T-helper 1 cell treated with Interleukin-12 subunit alpha and Interleukin-12 subunit beta and Interleukin-4 antibody, amounts not matched to agents 30 ng/mL and 1 ng/mL, for 36 hours (primary cell): ENCODE data around the gene BRPF1. TPM values are rescaled to one million over a fixed set of nuclear protein-coding genes. Genes with fewer than 3 reads are reported as not detected.

ENCODE experiments used
- intact Hi-C: fragments of 100-400 bp; cut with micrococcal nuclease; formaldehyde crosslinking; loops from one replicate; pipeline ENCODE4 v1.15.1; 2024
- total RNA-seq: library from RNA; stranded (reverse); gene quantifications from 2 replicates; pipeline ENCODE4 v1.2.3, GENCODE V29; 2022

BRPF1 gene, protein sequence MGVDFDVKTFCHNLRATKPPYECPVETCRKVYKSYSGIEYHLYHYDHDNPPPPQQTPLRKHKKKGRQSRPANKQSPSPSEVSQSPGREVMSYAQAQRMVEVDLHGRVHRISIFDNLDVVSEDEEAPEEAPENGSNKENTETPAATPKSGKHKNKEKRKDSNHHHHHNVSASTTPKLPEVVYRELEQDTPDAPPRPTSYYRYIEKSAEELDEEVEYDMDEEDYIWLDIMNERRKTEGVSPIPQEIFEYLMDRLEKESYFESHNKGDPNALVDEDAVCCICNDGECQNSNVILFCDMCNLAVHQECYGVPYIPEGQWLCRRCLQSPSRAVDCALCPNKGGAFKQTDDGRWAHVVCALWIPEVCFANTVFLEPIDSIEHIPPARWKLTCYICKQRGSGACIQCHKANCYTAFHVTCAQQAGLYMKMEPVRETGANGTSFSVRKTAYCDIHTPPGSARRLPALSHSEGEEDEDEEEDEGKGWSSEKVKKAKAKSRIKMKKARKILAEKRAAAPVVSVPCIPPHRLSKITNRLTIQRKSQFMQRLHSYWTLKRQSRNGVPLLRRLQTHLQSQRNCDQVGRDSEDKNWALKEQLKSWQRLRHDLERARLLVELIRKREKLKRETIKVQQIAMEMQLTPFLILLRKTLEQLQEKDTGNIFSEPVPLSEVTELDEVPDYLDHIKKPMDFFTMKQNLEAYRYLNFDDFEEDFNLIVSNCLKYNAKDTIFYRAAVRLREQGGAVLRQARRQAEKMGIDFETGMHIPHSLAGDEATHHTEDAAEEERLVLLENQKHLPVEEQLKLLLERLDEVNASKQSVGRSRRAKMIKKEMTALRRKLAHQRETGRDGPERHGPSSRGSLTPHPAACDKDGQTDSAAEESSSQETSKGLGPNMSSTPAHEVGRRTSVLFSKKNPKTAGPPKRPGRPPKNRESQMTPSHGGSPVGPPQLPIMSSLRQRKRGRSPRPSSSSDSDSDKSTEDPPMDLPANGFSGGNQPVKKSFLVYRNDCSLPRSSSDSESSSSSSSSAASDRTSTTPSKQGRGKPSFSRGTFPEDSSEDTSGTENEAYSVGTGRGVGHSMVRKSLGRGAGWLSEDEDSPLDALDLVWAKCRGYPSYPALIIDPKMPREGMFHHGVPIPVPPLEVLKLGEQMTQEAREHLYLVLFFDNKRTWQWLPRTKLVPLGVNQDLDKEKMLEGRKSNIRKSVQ (N-terminal part only)
- total RNA-seq: 41.3 and 51.1 TPM in 2 replicates

DNA sequence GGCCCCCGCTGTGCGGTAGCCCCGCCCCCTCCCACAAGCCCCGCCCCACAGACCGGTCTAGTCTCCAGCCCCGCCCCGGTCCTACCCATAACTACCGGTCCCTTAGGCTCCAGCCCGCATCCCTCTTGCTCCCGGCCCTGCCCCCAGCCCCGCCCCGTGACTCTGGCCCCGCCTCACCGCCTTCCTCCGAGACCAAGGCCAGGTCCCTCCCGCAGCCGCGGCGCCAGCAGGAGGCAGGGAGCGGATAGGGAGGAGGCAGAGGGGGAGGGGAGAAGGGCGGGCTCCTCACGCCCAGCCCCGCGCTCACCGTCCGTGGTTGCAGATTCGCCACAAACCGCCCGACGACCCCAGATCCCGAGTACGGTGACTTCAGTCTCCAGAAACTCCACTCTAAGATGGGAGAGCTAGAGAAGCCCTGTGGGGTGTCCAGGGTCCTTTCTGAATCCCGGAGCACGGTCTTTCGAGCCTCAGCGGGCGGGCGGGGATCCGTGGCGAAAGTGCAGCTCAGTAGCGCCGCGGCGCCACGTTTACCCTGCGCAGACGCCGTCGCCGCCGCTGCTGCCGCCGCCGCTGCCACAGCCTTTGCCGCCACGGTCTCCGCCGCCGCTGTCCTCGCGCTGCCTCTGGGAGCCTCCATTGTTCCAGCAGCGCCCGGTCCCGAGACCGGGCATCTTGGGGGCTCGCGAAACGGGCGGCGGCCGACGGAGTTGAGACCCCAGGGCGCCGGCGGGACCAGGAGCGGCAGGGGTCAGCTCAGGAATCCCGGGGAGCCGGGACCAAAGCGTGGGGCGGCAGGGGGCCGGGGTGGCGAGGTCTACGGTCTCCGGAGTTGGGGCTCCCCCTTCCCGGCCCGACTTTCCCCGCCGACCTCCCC, at the start of gene BRPF1:
BRPF1 (plus strand) TSS at position 530 of the 874 bp plus-strand sequence. CDS start 2,406 bp downstream, outside the sequence.
- intact Hi-C loops: loop anchor here (1.0 to 10.0 kb wide), 19 partner anchors 19 to 1541 kb away; partner anchors contain the start of genes ATG7, BRK1, CRELD1 and EMC3

DNA sequence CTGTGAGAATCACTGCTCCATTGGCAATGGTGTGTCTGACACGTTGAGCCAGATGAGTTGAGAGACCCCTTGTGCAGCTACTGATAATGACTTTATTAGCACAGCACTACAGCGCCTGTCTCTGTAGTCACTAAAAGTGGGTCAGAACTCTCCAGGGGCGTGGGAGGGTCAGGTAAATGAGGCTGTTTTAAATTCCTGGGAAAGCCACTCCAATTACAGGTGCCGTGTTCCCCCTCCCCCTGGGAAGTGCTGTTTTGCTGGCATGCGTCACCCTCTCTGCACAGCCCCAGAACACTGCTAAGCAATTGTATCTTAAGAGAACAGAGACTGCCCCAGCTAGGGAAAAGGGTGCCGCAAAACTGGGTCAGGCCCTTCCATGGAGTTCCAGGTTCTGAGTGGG, 49.4 kb upstream of the BRPF1 start:
- intact Hi-C loops: loop anchor here (5.0 kb wide), 1 partner anchor 885 kb away; no protein-coding TSS in a partner anchor

DNA sequence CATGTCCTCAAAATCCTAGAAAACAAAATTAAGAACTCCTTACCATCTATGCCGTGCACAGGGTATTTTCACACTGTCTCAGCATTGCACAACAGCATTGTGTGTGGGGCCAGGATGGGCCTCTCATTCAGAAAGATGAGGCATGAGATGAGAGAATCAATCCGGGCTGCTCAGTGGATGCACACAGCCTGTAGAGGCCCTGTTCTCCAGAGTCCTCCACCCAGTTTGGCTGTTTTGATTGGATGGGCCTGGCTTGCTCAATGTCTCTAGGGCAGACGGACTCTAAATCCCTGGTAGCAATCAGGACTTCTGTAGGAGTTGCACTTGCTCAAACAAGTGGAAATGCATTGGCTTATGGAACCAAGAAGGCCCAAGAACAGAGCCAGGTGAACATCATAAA, 48.1 kb upstream of the BRPF1 start:
- intact Hi-C loops: loop anchor here (5.0 kb wide), 1 partner anchor 884 kb away; no protein-coding TSS in a partner anchor

DNA sequence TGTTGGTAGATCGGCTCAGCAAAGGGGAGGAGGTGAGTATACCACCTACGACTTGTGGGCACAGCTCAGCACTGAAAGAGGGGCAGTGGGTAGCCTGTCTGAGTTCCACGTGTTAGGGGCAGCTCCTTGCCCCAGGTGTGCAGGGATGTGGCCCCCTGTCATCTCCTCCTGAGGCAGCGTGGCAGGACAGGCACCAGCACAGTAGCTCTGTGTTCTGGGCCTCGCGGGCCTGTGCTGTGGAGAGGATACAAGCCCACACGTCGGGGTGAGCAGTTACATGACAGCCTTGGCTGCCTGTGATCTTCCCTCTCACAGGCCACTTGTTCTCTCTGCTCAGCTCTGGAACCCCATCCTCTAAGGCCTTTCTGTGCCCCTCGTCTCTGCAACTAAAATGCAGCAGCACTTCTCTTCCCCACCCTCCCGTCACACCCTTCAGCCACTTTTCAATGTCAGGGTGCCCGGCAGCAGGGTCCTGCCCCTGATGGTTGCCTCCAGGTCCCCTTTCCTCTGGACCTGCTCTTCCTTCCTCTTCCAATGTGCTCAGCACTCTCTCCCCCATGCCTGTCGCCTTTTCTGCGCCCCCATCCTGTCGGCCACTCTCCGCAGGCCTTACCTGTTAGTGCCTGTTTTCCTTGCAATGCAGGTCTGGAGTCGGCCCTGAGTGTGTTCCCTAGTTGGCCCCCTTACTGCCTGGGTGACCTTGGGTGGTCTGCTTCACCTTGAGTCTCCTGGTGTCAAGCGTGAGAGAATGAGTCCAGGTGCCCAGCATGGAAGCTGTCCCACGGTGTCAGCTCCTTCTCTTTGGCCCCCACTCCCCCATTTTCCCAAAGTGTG, 46.1 kb upstream of the BRPF1 start:
- intact Hi-C loops: no loop called here

DNA sequence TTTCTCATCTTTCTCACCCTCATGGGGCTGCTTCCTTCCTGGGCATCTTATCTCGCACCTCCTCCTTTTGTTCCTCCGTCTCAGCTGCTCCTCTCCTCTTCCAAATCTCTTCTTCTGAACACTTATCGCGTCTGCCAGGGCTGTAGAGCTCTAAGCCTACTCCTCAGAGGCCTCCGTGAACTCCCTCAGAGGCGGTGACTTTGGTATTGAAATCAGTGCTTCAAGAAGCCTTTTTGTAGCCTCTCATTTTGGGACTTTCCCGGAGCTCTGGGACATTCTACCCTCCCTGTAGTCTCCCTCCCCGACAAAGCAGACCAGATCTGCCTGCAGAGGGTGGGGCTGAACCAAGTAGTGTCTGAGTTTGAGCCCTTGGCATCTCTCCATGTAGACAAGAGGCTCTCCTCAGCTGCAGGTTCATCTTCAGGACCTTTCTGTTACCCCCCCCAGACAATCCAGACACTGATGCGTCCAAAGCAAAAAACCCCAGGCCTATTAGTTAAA, 45.4 kb upstream of the BRPF1 start:
- intact Hi-C loops: no loop called here

DNA sequence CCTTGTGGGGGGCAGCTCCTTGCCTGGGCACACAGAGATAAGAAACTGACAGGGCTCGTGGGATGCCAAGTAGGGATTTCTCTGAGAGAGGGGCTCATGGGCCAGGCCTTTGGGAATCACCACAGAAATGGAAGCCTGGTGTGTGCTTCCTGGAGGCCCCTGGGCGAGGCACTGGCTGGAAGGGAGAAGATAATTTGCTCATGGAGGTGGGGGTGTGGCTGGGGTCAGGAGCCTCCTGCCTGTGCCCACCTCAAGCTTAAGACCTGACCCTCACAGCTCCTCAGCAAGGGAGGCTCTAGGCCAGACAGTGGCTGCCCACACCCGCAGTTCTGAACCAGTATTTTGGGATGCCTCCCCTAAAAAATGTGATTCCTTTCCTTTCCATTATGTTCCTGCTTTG, 44.8 kb upstream of the BRPF1 start:
- intact Hi-C loops: no loop called here

DNA sequence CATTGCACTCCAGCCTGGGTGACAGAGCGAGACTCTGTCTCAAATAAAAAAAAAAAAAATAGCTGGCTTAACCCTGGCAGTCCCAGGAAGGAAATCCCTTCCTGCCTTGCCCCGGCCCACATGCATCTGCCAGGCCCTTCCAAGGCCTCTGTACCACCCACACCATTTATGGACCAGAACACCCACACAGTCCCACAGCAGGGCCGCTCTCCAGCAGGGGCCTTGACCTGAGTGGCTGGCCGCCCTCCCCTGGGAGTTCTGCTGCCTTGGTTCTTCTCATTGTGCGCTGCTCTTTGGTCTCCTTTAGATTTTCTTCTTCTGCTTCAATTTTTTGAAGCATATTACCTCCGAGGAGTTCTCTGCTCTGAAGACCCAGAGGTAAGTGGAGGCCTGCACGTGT, 44.0 kb upstream of the BRPF1 start:
- intact Hi-C loops: no loop called here

DNA sequence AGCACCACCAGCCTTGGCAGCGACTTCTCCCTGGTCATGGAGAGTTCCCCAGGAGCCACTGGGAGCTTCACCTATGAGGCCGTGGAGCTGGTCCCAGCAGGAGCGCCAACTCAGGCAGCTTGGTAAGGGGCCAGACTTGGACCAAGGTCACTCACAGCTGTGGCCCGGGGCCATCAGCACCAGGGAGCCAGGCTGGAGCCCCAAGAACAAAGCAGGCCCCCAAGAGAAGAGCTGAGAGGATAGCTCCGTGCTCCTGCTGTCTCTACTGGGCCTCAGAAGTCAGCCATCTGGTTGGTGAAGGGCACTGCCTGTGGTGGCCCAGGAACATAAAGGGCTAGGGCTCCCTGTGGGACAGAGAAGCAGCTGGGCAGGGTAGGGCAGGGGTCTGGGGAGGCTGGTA, 42.6 kb upstream of the BRPF1 start:
- intact Hi-C loops: no loop called here

DNA sequence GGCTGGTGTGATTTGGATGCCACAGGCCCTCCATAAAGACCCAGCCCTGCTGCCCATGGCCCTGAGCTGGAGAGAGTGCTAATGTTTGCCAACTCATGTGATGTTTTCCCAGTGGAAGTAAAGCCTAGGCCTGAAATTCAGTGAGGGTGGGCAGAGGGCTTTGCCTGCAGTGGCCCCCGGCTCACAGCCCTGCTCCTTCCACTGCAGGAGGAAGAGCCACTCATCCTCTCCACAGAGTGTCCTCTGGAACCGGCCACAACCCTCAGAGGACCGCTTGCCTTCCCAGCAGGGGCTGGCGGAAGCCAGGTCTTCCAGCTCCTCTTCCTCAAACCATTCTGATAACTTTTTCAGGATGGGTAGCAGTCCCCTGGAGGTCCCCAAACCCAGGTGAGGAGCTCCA, 41.8 kb upstream of the BRPF1 start:
- intact Hi-C loops: no loop called here

DNA sequence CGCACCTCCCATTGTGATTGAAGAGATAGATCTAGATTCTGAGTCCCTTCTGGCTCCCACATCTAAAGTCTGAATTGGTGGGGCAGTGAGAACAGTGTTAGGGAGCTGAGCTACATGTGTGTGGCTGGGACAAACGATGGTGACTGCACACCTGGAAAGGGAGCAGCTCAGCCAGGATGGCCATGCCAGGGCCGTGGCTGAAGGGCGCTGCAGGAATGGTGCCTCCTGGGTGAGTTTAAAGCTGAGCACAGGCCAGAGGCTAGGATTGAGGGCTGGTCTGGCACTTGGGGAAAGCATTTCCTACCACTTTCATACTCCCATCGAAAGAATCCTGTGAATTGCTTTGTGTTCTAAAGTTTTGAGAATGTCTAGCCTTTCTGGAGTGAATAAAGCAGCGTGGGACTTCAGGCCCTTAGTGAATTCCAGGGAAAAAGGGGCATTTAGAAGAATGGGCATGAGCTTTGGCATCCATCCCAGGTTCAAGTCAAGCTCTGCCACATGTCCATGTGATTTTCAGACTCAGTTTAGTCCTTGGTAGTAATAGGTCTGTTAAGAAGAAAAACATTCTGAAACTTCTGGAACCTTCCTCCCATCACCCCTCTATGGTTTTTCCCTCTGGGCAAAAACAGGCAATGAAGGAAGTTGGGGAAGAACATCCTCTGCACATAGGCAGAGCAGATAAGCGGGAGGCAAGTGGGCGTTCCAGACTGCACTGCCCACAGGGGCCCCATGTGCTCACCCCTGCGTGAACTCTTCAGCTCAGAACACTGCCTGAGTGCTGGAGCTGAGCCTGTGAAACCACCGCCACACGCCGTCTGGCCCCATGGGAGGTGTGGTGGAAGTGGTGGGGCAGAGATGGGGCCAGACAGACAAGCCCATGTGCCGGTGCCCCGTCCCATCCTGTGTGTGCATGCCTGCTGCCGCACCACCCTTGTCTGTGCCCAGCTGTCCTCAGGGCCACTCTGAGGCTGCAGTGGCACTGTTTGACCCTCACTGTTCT, 40.8 kb upstream of the BRPF1 start:
- intact Hi-C loops: no loop called here

DNA sequence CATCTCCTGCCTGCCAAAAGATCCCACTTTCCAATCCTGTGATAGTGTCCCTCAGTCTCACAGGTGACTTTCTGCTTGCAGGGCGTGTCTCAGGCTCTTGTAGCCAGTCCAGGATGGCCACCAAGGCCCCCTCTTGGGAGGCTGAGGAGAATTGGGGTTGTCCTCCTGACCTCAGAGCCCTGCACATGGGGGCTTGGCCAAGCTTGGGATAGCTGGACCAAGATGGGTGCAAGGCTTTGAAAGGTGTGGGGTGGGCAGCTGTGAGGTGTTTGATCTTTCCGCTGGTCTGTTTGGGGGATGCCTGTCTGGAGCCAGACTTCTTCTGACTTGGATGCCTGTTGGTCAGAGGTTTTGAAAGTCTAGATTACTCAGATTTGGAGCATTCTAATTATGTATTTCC, 39.9 kb upstream of the BRPF1 start:
- intact Hi-C loops: no loop called here

DNA sequence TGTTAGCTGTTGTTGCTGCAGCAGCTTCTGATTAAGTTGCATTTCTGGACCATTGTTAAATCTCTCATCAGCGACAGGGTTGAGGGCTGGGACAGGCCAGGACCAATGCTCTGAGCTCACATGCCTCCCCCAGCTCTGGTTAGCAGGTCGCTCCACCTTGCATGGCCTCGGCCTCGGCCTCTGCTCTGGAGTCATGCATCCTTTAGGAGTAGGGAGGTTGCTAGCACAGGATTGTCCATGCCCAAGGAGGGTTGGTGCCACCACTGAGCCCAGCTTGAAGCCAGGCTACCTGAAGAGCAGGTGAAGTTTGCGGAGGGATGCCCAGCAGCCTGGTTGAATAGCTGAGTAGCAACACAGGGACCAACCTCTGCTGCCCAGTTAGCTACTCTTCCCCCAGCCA, 39.1 kb upstream of the BRPF1 start:
- intact Hi-C loops: no loop called here

DNA sequence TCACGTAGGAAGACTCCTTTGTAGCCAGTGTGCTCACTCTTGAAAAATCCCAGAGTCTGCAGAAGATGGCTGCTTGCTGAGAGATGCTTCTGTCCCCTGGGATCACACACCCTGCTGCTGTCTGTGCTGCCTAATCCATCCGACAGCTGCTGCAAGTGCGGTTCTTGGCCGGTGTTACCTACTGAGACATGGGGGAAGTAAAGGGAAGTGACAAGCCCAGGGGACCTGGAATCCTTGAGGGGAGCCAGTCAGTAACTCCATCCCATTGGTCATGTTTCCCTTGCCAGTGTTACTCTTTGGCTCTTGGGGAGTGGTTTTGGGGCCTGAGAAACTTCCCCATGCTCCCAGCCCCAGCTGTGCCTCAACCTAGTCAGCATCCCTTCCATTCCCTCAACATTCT, 36.2 kb upstream of the BRPF1 start:
- intact Hi-C loops: no loop called here

DNA sequence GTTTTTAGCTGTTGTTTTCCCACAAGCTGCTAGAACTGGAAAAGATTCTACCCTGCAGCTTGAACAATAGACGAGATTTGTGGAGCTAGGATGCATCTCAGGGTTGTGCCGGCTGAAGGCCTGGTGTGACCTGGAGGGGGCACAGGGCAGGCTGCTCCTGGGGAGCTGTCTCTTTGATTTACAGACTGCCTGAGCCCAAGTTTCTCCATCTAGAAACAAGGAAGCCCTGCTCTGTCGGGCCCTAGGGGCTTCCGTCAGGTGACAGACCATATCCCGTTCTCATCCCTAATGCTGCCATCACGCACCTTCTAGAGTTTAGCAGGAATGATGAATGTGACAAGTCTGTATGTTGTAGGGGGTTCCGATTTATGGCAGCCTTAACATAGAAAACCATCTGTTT, 35.8 kb upstream of the BRPF1 start:
- intact Hi-C loops: no loop called here

DNA sequence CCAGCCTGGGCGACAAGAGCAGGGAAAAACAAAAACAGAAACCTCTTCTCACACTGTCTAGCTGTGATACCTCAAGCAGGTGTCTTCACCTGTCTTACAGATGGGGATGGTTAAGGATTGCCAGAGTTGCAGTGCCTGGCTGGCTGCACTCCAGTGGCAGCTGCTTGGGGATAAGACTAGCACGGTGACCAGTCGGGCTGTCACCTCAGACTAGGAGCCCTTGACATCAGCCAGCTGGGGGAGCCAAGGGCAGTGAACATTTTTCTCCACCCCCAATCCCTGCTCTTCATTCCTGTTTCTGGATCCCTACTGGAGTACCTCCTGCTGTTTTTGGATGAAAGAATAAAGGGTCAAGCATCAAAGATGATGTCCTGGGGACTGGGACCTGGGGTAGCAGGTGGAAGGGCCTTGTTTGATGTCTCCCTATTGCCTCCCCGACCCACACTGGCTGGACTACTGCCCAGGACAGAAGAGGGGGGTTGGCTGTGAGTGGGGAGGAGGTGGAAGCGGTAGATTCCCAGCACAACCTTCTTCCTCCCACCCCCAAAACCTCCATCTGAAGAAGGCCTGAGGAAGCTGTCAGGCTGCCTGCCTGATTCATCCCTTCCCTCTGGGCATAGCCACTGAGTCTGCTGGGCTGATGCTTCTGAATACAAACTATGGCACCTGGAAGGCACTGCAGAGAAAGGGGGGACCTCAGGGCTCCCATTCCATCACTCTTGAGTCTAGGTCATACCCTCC, 34.9 kb upstream of the BRPF1 start:
- intact Hi-C loops: no loop called here

DNA sequence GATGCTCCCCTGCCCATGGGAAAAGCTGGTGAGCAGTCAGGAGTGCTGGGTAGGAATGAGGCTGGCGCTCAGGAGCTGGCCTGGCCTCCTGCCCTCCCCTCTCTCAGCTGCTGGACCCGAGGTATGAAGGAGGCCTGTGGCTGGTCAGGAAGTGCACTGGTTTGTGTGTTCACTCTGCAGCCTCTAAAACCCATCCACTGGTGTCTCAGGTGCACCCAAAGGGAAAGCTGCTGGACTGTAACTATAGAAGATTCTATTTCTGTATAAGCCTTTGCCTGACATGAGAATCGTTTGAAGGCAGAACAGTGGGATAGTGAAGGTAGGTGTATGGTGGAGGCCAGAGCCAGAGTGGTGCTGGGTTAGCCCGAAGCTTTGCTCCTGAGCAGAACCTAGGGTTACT, 33.6 kb upstream of the BRPF1 start:
- intact Hi-C loops: no loop called here

DNA sequence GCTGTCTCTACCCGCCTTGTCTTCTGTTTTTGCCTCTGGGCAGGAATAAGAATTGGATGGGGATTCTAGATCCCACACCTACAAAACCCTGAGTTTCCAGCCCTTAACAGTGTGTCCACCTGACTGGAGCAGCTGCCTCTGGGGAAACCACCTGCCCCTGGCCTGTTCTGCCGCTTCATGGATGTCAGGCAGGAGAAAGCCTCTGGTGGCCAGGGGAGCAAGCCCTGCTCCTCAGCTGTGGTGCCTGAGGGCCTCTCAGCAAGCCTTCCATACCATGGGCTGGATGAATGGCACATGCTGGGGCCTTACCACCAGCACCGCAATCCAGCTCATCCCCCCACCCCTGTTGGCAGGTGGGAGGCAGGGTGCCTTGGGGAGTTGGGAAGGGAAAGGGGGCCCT, 33.2 kb upstream of the BRPF1 start:
- intact Hi-C loops: no loop called here

DNA sequence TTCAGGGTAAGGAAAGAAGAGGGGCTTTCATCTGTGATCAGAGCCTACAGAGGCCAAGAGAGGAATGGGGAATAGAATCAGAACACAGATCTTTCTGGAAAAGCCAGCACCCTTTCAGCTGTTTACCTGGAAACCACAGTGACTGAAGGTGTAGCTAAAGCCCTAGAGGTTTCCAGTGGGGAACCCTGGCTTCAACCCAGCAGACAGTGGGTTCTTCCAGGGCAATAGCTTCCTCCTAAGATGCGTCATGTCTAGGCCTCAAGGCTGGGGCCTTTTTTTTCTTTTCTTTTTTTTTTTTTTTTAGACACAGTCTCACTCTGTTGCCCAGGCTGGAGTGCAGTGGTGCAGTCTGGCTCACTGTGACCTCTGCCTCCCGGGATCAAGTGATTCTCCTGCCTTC, 31.0 kb upstream of the BRPF1 start:
- intact Hi-C loops: no loop called here
